NCI-H128 (cell line): Measurements from ENCODE around the gene KCNJ1.

Experiments used
- DNase-seq: peaks from one replicate; lab custom pipeline; 2025; ENCODE audit not compliant: unreplicated experiment; lab: John Stamatoyannopoulos, UW

The KCNJ1 gene

DNA sequence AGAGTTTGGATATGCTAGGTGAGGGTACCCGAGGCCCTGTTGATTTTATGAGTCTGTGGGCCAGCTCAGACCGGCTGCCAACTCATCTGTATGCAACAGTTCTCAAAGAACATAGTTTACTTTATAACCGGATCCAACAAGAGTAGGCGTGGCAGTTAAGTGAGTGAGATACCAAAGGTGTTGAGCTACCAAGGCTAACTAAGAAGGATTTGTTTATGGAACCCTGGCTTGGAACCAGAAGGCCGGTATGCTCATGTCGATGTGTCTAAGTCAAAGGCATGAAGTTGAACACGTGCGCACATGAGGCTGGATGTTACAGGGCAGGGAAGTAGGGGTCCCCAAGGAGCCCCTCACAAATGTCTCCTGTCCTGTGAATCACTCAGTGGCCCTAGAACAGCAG is at the start of gene KCNJ1:
TSS of gene KCNJ1 (minus strand) at position 20 of the 400 bp plus-strand sequence. CDS start 27,053 bp downstream, outside the sequence.
- no peak for DNase-seq

DNA sequence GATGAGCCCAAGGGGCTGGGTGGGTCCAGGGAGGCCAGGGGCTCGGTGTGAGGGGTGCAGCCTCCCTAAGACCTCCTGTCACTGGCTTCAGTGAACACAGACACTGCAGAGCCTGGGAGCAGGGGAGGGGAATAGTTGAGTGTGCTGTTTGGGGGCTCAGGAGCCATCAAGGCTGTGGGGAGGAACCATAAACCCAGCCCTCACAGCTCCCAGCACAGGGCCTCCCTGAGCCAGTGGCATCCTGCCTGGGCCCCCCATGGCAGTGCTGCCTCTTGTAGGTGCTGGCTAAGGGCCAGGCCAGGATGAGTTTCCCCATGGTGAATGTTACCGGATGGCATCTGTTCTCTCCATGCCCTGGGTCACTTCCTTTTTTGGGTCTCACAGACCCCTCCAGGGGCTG is 49.6 kb upstream of the KCNJ1 start:
- no peak for DNase-seq

DNA sequence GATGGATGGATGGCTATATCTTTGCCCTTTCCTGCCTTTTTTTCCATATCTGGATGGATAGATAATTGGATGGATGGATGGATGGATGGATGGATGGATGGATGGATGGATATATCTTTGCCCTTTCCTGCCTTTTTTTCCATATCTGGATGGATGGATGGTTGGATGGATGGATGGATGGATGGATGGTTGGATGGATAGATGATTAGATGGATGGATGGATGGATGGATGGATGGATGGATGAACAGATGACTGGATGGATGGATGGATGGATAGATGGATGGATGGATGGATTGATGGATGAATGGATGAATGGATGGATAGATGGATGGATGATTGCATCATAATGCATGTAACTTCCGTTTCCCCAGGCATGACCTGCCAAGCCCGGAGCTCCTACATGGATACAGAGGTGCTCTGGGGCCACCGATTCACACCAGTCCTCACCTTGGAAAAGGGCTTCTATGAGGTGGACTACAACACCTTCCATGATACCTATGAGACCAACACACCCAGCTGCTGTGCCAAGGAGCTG is 49.0 kb upstream of the KCNJ1 start:
- no peak for DNase-seq

DNA sequence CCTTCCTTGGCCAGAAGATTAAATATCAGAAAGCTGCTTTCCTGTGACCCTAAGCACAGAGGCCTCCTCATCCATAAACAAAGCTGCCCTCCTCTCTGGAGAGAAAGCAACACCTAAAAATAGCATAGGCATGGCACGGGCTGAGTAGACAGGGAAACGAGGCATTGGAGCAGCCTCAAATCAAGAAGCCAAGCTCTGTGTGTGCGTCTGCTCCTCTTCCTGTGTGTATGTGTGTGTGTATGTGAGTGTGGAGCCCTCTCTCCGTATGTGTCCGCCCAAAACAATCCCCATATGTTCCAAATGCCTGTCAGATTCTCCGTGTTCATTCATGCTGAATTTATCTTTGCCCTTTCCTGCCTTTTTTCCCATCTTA is 48.0 kb upstream of the KCNJ1 start:
- DNase-seq, result no peak

DNA sequence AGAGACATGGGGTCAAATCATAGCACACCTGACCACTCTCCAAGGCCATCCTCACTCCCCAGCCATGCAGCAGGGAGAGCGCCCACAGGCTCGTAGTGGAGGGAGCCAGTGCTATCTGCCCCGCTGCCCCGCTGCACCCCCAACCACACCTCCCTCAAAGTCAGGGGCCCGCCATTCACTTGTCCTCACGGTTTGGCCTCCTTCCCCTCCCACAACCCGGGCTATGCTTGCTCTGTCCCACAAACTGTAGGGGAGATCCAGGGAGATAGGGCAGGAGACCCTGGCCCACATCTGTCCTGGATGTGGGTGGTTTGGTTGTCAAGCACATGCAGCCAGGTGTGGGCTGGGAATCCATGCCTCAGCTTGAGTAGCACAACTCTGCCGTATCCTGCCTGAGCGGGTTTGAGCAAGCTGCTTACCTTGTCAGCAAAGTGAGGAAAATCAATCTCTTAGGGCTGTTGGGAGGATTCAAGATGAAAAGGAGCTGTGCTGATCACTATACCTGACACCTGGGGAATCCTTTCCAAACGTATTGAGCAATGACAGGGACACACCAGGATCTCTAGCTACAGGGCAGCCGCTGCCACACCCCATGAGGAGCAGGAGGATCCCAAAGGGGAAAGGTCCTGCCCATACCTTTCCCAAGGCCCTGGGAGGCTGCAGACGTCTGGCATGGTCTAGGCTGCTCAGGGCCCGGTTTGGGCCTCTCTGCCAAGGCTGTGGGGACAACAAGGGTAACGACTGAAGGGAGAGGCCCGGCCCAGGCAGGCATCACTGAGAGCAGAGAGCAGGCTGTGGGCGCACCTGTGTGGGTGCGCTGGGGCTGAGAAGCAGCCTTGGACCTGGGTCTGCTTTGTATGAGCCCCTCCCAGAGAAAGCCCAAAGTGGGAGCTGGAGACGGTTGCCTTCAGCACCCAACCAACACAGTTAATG is 47.4 kb upstream of the KCNJ1 start:
- no peak for DNase-seq

DNA sequence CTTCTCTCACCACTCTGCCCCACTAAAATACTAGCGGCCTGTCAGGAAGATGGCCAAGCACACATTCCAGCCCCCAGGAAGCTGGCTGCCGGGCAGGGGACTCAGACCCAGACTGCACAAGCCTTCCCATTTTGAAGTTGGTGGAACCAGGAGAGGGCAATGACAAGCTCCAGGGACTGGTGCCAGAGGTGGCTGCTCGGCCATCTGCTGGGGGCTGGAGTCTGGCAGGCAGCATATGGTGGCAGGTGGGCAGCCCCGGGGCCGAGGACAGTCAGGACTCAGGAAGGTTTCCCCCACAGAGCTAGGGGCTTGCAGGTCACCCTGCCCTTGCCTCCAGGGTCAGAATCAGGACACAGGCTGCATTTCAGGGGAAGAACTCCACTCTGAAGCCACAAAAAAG is 46.7 kb upstream of the KCNJ1 start:
- DNase-seq, result no peak

DNA sequence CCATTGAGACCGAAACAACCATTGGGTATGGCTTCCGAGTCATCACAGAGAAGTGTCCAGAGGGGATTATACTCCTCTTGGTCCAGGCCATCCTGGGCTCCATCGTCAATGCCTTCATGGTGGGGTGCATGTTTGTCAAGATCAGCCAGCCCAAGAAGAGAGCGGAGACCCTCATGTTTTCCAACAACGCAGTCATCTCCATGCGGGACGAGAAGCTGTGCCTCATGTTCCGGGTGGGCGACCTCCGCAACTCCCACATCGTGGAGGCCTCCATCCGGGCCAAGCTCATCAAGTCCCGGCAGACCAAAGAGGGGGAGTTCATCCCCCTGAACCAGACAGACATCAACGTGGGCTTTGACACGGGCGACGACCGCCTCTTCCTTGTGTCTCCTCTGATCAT is 44.6 kb upstream of the KCNJ1 start:
- DNase-seq, result no peak

DNA sequence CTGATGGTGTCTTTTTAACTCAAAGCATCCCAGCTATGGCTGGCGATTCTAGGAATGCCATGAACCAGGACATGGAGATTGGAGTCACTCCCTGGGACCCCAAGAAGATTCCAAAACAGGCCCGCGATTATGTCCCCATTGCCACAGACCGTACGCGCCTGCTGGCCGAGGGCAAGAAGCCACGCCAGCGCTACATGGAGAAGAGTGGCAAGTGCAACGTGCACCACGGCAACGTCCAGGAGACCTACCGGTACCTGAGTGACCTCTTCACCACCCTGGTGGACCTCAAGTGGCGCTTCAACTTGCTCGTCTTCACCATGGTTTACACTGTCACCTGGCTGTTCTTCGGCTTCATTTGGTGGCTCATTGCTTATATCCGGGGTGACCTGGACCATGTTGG is 44.1 kb upstream of the KCNJ1 start:
- no peak for DNase-seq

DNA sequence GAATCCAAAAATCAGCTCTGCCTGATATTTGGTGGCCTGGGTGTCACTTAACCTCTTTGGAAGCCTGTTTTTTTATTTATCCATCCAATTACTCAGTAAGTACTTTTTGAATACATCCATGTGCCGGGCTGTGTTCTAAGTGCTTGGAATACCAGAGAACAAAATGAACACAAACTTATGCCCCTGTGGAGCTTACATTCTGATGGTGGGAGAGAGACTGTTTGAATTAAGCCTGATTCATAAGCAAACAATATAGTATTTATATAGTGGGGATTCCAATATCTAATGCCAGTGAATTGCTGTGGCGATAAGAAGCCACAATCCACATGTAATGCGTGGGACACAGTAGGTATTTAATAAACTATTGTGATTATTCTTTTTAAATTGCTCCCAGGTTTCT is 43.5 kb upstream of the KCNJ1 start:
- no peak for DNase-seq

DNA sequence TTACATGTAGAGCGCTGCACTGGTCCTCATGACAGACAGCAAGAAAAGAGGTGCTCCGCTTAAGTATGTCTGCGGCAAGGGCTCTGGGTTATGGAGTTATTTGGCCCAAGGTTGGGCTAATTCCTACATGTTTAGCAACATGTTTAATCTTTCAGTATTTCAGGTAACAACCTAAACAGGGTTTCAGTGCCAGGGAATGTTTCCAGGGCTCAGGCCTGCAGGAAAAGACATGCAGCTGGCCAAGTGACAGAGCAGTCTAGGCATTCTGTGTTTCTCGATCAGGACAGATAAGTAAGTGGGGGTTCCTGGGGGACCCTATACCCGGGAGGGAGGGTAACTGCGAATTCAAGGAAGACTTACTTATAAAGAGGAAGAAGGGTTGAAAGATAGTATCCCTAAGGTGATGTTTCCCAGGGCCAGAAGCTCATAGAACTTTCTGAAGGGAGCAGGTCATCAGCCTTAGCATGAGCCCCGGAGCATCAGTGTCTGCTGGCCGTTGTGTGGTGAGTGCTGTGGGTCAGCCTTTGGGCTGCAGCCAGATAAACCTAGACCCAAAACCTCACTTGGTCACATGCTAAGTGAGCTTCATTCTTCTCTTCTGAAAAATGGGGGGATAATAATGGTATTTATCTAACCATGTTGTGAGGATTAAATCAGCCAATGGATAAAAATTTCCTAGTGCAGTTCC is 42.5 kb upstream of the KCNJ1 start:
- DNase-seq, result no peak

DNA sequence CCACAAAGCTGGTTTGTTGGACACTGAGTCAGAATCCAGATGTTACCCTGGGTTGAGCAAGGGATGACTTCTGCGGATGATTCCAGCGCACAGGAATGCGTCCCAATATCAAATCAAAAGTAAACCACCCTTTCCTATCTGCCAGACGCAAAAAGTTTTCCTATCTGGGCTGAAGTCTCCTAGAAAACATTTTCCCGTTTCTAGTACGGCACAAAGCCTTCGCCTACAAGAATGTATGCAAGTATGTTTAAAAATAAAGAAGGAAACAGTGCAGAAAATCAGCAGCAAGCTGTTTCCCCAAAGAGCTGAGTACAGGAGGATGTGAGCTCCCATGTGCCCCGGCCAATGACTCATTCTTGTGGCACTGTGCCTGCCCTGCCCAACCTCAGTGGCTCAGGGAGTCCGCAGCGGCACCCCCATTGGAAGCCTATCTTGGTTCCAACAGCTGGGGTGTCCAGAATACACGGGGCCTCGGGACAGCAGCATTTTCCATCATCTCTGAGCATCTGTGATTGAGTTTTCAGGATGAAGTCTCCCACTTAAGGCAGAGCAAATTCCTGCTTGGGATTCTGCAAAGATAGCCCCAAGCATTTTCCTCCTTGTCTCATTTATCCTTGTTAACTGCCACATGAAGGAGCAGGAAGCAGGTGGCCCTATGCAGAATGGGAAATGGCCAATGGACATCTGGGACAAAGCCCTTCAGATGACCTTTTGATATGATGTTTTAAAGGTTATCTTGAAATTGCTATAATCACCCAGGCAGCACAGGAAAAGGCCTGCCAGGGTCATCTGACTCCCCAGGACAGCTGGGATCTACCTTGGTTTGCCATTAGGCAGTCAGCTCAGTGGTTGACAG is 41.5 kb upstream of the KCNJ1 start:
- no peak for DNase-seq

DNA sequence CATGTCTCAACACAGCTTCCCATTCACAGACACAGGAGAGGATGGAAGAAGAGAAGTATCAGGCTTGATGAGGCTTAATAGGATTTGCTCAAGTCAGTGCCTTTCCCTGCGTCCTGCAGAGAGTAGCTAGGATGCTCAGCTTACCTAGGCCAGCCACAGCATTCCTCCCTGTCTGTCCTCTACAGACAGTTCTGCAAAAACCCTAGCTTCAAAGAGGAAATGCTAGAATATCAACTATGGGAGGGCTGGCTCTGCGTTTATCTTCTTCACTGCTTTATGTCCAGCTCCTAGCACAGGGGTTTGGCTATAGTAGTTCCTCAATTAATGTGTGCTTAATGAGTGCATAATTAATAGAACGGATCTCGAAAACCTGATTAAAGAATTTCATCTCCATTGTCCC is 40.5 kb upstream of the KCNJ1 start:
- no peak for DNase-seq

DNA sequence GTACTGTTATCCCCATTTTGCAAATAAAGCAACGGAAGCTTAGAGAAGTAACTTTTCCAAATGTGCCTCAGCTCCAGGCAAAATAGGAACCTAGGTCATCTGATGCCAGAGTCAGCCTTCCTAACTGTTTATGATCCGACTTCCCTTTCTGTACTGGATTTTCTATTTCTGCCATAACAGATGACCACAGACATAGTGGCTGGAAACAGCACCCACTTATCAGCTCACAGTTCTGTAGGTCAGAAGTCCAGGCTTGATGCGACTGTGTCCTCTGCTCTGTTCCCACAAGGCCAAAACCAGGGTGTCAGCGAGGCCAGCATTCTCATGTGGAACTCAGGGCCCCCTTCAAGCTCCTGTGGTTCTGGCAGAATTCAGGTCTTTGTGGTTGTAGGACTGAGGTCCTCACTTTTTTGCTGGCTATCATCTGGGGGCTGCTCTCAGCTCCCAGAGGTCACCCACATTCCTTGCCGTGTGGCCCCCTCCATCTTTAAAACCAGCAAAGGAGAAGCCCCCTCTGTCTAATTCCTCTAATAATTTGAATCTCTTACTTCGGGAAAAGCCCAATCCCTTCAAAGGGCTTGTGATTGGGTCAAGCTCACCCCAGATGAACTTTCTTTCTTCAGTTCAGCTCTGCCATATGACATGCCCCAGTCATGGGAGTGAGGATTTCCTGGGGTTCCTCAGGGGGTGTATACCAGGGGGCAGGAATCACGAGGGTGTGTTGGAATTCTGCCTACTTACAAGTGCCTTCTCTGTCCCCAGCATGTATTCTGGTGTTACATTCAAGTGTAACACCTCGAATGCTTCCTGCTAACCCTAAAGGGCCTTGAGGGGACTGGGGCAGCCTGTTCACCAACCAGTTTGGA is 39.3 kb upstream of the KCNJ1 start:
- DNase-seq, result no peak

DNA sequence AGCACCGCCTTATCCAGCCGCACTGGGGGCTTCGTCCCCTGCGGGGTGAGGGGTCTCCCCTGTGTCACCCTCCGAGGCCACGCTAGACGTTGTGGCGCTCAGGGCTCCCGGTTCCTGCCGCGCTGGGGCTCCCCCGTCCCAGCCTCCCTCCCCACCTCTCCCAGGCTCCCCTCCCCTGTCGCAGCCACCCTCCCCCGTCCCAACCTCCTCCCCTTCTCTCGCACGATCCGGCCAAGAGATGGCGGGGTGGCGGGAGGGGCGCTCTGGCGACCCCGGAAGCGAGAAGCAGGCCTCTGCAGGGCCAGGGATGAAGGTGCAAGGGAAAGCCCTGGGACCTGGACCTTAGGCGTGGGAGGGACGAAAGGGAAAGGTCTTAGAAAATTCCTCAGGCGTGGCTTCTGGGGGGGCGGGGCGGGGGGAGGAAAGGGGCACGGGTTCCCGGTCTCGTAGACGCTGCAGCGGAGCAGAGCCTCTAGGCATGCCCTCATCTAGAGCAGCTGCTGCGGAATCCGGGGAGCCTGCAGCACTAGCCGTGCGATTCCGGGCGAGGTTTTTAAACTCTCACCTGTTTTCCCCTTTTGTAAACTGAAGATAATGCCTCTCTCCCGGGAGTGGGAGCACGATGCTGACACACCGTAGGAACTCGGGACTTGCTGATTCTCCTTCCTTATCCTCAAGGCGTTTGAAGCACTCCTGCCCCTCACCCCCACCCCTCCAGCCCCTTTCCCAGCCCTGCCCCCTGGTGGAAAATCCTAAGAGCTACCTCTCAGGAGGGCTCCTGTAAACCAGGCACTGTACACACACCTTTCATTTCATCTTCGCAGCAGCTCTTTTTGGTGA is 38.5 kb upstream of the KCNJ1 start:
- DNase-seq, result no peak

DNA sequence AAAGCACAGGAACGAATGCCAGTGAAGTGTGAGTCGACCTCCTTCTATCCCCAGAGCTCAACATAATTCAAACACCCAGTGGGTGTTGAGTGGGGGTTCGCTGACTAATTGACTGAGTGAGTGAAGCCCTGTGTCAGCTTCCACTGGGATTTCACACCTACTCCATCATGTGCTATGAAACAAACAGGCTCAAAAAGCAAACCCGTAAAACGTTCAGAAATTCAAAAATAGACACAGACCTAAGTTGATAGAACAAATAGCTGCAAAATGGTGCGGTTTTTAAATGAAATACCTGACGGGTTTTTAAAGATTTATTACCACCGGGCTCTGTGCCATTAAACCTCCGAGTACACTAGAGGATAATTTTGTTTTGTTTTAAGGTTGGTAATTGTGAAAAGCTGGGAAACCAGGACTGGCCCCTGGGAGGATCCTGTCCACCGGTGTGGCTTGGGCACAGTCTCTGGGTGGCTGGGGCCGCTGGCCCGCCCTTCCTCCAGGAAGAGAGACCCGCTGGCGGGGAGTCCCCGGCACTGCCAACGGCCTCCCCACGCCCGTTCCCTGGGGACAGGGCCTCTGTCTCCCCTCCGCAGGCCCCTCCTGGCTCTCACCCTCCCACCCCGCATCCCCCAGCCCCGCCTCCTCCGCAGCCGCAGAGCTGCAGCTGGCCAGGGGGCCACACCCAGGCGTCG is 37.7 kb upstream of the KCNJ1 start:
- no peak for DNase-seq

DNA sequence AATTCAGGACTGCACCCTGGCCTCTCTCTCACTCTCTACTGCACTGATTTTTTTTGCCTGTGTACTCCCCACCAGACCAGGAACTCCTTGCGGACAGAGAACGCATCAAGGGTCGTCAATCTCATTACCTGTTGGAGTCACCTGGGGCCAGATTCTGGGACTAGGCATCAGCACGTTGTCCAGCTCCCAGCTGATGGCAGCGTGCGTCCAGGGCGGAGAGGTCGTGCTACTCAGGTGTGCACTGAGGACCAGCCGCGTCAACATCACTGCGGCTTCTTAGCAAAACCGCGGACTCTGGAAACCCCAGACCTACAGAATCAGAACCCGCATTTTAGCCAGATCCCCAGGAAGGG is 37.2 kb upstream of the KCNJ1 start:
- no peak for DNase-seq

DNA sequence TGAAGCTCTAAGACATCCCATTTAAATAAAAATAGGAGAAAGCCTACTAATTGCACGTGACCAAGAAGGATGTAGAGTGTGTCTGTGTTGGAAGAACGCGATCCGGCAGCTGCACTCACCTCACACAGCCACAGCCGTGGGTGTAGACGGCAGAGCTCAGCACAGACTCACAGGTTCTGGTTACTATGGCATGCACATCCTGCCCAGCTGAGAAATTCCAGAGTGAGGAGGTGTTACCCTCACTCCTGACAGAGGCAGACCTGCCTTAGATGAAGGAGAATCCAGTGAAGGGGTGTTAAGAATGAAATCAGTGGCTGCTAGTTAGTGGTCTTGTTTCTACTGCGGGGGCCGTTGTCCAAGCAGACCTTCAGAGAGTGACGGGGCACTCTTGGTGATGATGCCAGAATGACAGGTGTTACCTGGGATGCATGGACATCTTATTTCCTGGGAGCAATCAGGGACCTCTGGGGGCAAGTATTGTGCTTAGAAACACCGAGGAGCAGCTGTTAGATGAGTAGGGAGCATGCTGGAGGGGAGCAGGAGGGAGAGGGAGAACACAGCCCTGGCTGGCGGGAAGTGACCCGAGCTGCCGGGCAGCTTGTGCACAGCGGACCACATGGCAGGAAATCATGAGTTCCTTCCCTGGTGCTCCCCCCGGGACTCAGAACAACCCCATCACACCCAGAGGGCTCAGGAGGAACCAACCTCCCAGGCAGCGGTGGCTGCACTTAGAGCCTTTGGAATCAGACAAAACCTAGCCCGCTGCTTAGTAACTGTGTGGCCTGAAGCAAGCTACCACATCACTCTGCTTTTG is 36.4 kb upstream of the KCNJ1 start:
- DNase-seq, result no peak

DNA sequence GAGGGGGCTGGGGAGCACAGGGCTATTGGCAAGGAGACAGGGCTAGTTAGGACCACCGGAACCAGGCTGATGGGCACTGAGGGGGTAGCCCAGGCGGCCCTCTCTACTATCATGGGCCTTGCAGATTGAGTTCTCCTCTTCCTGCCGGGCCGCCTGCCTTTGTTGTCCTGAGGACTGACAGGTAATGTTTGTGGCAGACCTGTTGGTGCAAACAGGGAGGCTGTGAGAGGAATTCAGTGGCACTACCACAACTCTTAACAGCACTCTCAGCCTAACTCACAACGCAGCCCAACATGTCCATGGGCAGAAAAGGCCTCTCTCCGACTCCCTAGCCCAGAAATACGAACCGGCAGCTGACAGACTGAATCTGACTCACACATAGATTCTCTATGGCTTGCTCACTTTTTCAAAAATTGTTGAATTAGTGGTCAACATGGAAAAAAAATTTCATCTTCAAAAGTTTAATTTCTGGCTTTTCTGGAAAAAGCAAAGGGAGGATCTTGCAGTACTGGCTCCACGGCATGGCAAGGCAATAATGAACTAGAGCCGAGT is 35.5 kb upstream of the KCNJ1 start:
- DNase-seq, result no peak
